HepG2 (cell line): ENCODE measurements around the gene SYMPK. TPM values are rescaled to one million over a fixed set of nuclear protein-coding genes. Genes with fewer than 3 reads are reported as not detected.

ENCODE experiments used
- HDAC2 ChIP-seq: sonication (generic); formaldehyde crosslinking; IDR thresholded peaks from 2 replicates; pipeline ENCODE4 v1.4.0; 2020; ENCODE audit warnings: missing genetic modification reagents
- ISL2 ChIP-seq: sonication (generic); formaldehyde crosslinking; IDR thresholded peaks from 2 replicates; pipeline ENCODE4 v1.5.0; 2020; ENCODE audit warnings: missing genetic modification reagents
- SMAD3 ChIP-seq: sonication (generic); formaldehyde crosslinking; IDR thresholded peaks from 2 replicates; pipeline ENCODE4 v1.4.0; 2020; ENCODE audit warnings: missing genetic modification reagents
- TCF7L2 ChIP-seq: IDR thresholded peaks from 2 replicates; pipeline ENCODE4 v1.6.1; 2011; ENCODE audit warnings: mild to moderate bottlenecking, low read depth, low read length, moderate library complexity
- TGIF2 ChIP-seq: IDR thresholded peaks from 2 replicates; pipeline ENCODE4 v1.6.1; 2016; ENCODE audit warnings: control low read depth, missing compliant biosample characterization
- ZBTB1 ChIP-seq: sonication (generic); formaldehyde crosslinking; IDR thresholded peaks from 2 replicates; pipeline ENCODE4 v1.4.0; 2020; ENCODE audit warnings: missing genetic modification reagents, borderline replicate concordance
- ZFY ChIP-seq: sonication (generic); formaldehyde crosslinking; IDR thresholded peaks from 2 replicates; pipeline ENCODE4 v1.4.0; 2020; ENCODE audit warnings: missing genetic modification reagents
- ZNF230 ChIP-seq: sonication (generic); formaldehyde crosslinking; IDR thresholded peaks from 2 replicates; pipeline ENCODE4 v1.4.0; 2020; ENCODE audit warnings: mild to moderate bottlenecking, missing genetic modification reagents
- ZNF264 ChIP-seq: sonication (generic); formaldehyde crosslinking; IDR thresholded peaks from 2 replicates; pipeline ENCODE4 v1.4.0; 2020; ENCODE audit warnings: missing genetic modification reagents
- ZNF572 ChIP-seq: sonication (generic); formaldehyde crosslinking; IDR thresholded peaks from 2 replicates; pipeline ENCODE4 v1.5.1; 2020; ENCODE audit warnings: mild to moderate bottlenecking, missing genetic modification reagents
- ZNF720 ChIP-seq: sonication (generic); formaldehyde crosslinking; IDR thresholded peaks from 2 replicates; pipeline ENCODE4 v1.4.0; 2020; ENCODE audit warnings: missing genetic modification reagents
- polyA plus RNA-seq, 8 experiments: library from polyadenylated mRNA; depleted of rRNA in 3 of 8; stranded (reverse) in 7 of 8; unstranded in 1 of 8; fragments of >200 nt; fragmentation: Illumina TruSeq in 4 of 8; extraction: Trizol in 4 of 8; gene quantifications; 2 replicates each; pipeline versions ENCODE4 v1.2.1 to v1.2.3, GENCODE V29; 2011 to 2016; ENCODE audit warnings: low read depth in 4 of 8, missing spikeins in 1 of 8, mixed read lengths in 1 of 8; ENCODE audit not compliant: insufficient read depth in 1 of 8
- total RNA-seq, 5 experiments: library from RNA; depleted of rRNA; stranded (reverse); fragments of >200 nt; fragmentation: Illumina TruSeq; extraction: Trizol; gene quantifications; 2 replicates each; pipeline ENCODE4 v1.2.3, GENCODE V29; 2016; ENCODE audit warnings: low read depth in 1 of 5
- TF ChIP-seq, protein P1 (sequence below), 2 experiments: sonication (generic) in 1 of 2; formaldehyde crosslinking in 1 of 2; IDR thresholded peaks; 2 replicates each; pipeline versions ENCODE4 v1.4.0 to v1.6.1; 2016 to 2020; ENCODE audit warnings: borderline replicate concordance in 1 of 2, low read depth in 1 of 2, mild to moderate bottlenecking in 1 of 2, missing genetic modification reagents in 1 of 2
- TF ChIP-seq, protein P2 (sequence below): sonication (generic); formaldehyde crosslinking; IDR thresholded peaks from 2 replicates; pipeline ENCODE4 v1.4.0; 2020; ENCODE audit warnings: missing genetic modification reagents, borderline replicate concordance
- TF ChIP-seq, protein P3 (sequence below), 2 experiments: sonication (generic) in 1 of 2; formaldehyde crosslinking in 1 of 2; IDR thresholded peaks; 2 replicates each; pipeline versions ENCODE4 v1.5.1 to v1.6.1; 2011 to 2020; ENCODE audit warnings: borderline replicate concordance in 1 of 2, low read depth in 1 of 2, low read length in 1 of 2, mild to moderate bottlenecking in 1 of 2, missing genetic modification reagents in 1 of 2, moderate library complexity in 1 of 2
- TF ChIP-seq, protein P4 (sequence below): IDR thresholded peaks from 2 replicates; pipeline ENCODE4 v1.6.1; 2016; ENCODE audit warnings: missing biosample characterization, missing genetic modification reagents, low read depth

Gene SYMPK
- total and polyA plus RNA-seq, 2 of the 13 experiments (the other 11 are each of a cell fraction or from before 2014, with no cell fraction given): 21.9 to 55.7 TPM

DNA sequence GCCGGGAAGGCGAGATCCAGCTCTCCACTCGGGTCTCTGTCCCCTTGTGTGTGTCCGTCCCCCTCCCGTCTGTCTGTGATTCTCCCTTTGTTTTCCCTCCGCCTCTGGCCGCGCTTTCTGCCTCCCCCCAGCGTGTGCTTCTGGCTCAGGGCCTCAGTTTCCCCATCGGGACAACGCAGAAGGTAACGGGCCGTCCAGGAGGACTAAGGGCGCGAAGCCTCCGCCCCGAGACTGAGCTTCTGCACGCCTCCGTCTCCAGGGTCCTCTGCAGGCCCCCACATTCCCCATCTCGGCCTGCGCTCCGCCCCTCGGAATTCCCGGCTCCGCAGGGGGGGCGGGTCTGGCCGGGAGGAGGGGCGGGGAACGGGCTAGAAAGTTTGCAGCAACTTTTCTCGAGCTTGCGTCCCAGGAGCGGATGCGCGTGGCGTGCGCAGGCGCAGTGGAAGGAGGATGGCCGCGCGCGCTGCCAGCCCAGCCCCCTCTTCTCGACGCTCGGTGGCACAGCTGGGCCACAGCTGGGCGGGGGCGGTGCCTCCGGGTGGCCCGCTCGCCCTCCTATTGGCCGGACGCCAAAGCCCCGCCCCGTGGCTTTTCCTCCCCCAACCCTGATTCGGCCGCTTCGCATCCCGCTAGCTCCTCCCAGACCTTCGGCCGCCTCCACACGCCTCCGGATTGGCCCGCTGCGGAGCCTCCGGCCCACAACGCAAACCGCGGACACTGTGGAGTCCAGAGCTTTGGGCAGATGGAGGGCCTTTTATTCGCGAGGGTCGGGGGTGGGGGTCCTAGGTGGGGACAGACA, 93.8 kb downstream of the SYMPK start, which contains the start of gene SIX5 (continued):
- TF ChIP-seq ZNF264 (CRISPR knock-in tag) (no peak; the same call in 1 of the 2 replicates), ZNF230 (CRISPR knock-in tag) (no peak), ISL2 (CRISPR knock-in tag) (peak; percentile 67), HDAC2 (CRISPR knock-in tag) (peak; percentile 39), TCF7L2 (no peak), TGIF2 (CRISPR knock-in tag) (peak; percentile 12), ZFY (CRISPR knock-in tag) (peak; percentile 71), ZBTB1 (CRISPR knock-in tag) (no peak), ZNF572 (CRISPR knock-in tag) (peak; percentile 93), ZNF720 (CRISPR knock-in tag) (no peak), SMAD3 (0 out of 2 replicates have a peak, but pooled peaks have one; percentile 42)
- TF ChIP-seq, protein P1, sequence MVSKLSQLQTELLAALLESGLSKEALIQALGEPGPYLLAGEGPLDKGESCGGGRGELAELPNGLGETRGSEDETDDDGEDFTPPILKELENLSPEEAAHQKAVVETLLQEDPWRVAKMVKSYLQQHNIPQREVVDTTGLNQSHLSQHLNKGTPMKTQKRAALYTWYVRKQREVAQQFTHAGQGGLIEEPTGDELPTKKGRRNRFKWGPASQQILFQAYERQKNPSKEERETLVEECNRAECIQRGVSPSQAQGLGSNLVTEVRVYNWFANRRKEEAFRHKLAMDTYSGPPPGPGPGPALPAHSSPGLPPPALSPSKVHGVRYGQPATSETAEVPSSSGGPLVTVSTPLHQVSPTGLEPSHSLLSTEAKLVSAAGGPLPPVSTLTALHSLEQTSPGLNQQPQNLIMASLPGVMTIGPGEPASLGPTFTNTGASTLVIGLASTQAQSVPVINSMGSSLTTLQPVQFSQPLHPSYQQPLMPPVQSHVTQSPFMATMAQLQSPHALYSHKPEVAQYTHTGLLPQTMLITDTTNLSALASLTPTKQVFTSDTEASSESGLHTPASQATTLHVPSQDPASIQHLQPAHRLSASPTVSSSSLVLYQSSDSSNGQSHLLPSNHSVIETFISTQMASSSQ (IDR thresholded peaks at IDR 0.05; ENCODE audit: low read depth): no peak; the same call in 1 of the 2 replicates
- TF ChIP-seq, protein P1 (CRISPR knock-in tag; IDR thresholded peaks at IDR 0.05; ENCODE audit: borderline replicate concordance): peak; percentile 83; the same call in 1 of the 2 replicates
- TF ChIP-seq, protein P2, sequence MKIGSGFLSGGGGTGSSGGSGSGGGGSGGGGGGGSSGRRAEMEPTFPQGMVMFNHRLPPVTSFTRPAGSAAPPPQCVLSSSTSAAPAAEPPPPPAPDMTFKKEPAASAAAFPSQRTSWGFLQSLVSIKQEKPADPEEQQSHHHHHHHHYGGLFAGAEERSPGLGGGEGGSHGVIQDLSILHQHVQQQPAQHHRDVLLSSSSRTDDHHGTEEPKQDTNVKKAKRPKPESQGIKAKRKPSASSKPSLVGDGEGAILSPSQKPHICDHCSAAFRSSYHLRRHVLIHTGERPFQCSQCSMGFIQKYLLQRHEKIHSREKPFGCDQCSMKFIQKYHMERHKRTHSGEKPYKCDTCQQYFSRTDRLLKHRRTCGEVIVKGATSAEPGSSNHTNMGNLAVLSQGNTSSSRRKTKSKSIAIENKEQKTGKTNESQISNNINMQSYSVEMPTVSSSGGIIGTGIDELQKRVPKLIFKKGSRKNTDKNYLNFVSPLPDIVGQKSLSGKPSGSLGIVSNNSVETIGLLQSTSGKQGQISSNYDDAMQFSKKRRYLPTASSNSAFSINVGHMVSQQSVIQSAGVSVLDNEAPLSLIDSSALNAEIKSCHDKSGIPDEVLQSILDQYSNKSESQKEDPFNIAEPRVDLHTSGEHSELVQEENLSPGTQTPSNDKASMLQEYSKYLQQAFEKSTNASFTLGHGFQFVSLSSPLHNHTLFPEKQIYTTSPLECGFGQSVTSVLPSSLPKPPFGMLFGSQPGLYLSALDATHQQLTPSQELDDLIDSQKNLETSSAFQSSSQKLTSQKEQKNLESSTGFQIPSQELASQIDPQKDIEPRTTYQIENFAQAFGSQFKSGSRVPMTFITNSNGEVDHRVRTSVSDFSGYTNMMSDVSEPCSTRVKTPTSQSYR (CRISPR knock-in tag): peak; percentile 91
- TF ChIP-seq, protein P3, sequence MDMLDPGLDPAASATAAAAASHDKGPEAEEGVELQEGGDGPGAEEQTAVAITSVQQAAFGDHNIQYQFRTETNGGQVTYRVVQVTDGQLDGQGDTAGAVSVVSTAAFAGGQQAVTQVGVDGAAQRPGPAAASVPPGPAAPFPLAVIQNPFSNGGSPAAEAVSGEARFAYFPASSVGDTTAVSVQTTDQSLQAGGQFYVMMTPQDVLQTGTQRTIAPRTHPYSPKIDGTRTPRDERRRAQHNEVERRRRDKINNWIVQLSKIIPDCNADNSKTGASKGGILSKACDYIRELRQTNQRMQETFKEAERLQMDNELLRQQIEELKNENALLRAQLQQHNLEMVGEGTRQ (IDR thresholded peaks at IDR 0.05; ENCODE audit: low read depth, low read length): no peak
- TF ChIP-seq, protein P3 (CRISPR knock-in tag; IDR thresholded peaks at IDR 0.05; ENCODE audit: borderline replicate concordance): 0 out of 2 replicates have a peak, but pooled peaks have one; percentile 7
- TF ChIP-seq, protein P4, sequence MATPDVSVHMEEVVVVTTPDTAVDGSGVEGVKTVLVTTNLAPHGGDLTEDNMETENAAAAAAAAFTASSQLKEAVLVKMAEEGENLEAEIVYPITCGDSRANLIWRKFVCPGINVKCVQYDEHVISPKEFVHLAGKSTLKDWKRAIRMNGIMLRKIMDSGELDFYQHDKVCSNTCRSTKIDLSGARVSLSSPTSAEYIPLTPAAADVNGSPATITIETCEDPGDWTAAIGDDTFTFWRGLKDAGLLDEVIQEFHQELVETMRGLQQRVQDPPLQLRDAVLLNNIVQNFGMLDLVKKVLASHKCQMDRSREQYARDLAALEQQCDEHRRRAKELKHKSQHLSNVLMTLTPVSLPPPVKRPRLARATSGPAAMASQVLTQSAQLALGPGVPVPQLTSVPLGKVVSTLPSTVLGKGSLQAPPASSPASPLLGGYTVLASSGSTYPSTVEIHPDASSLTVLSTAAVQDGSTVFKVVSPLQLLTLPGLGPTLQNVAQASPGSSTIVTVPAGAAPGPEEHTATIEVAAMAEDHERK (CRISPR knock-in tag): peak; percentile 74; the same call in 1 of the 2 replicates
